HG03558 (cell line): Measurements from ENCODE around the gene AGAP1.
"Not testable (repeated sequence)": the region's sequence is repeated elsewhere in the genome, so short reads cannot be mapped to it uniquely, and the experiment has no call there.

Experiments
- ATAC-seq: cut with Tn5 transposase; IDR thresholded peaks from one replicate; pipeline ENCODE4 v1.9.1; 2021; ENCODE audit warnings: moderate number of reproducible peaks; ENCODE audit not compliant: unreplicated experiment; ENCODE audit errors: extremely low read depth

The AGAP1 gene

GRCh38 chr2:236049981-236050380 lies 556.1 kb downstream of the AGAP1 start:
- no peak for ATAC-seq

GRCh38 chr2:236051351-236051750 lies 557.5 kb downstream of the AGAP1 start:
- ATAC-seq, result no peak

DNA sequence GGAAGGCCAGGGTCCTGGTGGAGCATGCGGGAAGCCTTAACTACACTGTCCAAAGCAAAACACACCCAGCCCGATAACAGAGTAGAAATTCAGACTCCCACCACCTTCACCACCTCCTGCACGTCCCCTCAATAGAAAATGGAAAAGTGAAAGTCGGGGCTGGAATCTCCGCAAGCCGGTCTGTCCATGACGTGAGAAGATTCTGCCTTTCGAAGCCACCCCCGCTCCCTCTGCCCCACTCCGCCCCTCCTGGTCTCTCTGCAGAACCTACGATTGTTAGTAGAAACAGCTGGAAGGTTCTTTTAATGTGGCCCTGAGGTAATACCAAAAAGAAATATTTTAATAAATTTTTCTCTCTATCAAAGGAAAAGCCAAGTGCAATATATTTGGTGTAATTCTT lies 558.0 kb downstream of the AGAP1 start:
- no peak for ATAC-seq

DNA sequence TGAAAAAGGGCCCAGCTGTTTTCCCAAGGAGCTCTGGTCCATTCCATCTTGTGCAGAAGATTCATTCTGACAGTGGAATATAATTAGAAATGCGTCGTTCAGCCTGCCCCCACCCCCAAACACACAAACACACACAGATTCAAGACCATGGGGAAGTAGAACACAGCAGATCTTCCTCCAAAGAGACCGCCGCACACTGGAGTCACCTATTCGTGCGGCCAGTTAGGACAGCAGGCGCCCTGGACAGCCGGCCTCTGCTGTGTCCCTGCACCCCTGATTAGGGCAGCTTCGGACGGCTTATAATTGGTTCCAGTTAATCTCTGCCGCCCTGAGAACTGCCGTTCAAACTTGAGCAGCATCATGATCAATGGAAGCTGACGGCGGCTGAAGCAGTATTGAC lies 558.4 kb downstream of the AGAP1 start:
- ATAC-seq, result no peak

DNA sequence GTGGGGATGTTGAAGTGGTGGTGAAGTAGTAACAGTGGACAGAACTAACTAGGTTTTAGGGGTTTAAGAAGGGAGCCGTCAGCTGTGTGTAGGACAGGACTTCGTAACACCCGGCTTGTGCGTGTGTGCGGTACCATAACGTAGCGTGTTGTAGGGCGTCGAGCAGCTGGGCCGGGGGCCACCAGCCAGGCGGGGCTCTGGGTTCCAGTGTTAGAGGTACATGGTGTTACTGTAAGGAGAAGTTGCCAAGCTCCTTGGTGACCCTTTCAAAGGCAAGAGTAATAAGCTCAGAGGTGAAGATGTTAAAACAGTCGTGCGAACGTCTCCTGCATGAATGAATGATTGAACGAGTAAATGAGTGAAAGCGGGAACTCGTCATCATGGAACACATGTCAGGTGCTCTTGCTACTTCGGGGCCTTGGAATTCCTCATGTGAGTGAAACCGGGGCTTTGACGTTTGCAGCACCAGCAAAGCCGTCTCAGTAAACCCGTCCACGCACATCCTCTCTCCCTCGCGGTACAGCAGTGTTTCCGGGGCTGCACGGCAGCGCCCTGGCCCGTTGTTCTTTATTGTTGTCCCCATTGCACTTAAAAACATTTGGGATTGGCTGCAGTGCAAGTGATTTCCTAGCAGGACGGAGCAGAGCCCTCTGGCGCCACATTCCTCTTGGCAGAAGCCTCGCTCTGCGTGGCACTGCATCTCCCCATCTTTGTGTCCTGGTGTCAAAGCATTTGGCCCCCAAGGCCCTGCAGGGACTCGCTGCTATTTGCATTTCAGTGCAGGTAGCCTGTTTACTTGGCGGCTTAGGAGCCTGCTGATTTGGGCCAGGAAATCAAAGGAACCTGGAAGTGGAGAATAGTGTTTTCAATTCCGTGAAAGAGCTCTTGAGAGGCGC lies 559.3 kb downstream of the AGAP1 start:
- ATAC-seq, result no peak

DNA sequence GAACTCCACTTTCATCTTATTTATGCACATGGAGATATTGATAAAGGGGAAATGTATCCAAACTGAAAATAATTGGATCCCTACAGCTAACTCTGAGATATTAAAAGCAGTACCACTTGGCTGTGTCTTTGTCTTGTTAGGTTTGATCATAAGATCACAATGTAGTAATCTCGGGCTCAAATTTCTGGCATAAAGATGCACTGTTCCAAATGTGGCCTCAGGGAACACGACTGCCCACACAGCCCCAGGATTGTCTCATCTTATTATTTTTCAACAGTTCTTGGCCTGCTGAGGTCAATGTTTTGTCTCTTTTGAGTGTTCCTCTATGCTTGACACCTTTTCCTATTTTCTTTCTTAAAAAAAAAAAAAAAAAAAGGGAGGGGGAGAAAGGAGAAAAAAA lies 560.3 kb downstream of the AGAP1 start:
- no peak for ATAC-seq

- no peak for ATAC-seq
Observed at GRCh38 chr2:236054621-236055305, 560.9 kb downstream of the AGAP1 start.

- ATAC-seq, result no peak
Observed at GRCh38 chr2:236055471-236055870, 561.6 kb downstream of the AGAP1 start.

DNA sequence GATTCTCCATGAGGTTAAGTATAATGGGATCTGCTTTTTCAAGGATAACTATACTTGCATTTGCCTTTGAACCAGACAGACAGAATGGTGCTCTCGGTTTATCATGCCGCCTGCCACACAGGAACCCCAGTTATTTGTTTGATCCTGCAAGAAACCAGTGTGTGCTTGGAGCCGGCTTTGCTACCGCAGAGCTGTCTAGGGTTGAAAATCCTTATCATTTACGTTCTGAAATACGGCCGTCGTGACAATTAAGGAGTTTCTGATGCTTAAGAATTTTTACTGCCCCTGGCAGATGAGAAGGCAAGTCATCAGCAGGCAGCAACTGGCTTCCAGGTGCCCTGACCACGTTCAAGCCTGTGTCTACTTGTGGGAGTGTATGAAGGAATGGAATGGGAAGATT lies 562.3 kb downstream of the AGAP1 start:
- ATAC-seq, result no peak

DNA sequence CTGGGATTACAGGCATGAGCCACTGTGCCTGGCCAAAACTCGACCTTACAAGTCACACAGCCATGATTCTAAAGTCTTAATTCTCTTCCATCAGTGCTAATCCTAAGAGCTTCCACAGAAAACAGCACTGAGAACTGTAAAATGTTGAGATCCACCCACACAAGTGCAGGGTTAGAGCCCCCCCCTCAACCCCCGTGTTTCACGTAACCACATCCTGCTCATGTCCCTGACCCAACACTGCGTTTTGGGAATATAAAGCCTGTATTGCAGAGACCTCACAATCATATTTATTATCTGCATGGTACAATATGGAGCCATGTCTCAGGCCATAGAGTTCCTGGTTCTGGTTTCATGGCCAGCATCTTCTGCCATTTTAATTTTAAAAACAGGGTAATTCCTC lies 563.5 kb downstream of the AGAP1 start:
- ATAC-seq, result no peak

- no peak for ATAC-seq
Observed at GRCh38 chr2:236061497-236061896, 567.7 kb downstream of the AGAP1 start.

DNA sequence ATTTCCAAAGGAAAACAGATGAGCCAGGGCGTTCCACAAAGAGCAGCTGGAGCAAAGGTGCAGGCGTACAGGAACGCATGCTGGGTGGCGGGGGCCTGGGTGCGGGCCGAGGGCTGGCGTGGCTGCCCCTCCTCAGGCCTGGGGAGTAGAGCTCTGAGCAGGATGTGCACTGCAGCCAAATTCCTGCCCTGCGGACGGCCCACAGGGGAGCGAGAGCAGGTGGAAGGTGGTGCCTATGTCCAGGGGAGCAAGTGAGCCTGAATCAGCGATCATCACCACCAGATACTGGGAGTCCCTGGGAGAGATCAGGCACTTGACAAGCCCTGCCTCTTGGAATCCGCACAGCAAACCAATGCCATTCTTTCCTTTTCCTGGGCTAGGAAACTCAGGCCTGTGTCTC lies 568.1 kb downstream of the AGAP1 start:
- ATAC-seq, result no peak

- not testable (repeated sequence) for ATAC-seq
Observed at GRCh38 chr2:236062806-236063205, 569.0 kb downstream of the AGAP1 start.

GRCh38 chr2:236063994-236064393 lies 570.2 kb downstream of the AGAP1 start:
- ATAC-seq, result no peak

DNA sequence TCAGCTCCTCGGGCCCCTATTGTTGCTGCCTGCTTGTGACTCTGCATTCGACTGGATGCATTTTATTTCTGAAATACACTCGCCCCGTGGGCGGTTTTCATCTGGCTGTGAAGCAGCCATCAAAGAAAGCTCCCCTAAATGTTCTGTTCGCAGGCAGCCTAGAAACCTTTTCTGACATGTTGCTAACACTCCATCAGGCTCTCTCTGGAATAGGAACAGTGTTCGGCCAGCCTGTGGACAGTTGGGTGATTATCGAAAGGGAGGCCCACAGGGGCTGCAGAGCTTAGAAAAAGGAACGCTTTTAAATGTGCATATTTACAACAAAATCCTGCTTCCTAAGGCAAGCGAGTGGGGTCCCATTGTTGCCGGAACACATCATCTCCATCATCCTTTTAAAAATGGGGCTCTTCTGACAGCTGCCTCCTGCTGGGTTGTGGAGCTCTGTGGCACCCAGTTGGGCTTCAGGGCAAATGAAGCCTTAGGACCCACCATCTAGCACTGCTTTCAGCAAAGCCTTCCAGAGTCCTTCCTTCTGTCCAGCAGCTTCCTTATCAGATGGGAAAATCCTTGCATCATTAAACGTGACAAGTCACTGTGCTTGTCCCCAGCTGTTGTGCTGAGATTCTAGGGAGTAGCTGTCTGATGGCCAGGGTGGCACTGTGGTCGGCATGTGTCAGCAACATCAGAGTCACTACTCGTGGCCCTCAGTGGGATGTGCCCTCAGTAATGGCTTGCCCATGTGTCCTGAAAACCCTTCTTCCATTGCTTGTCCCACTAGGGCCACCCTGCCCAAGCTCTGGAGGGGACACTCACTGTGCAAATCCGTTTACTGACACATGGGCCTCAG lies 571.7 kb downstream of the AGAP1 start:
- ATAC-seq, result no peak

- ATAC-seq, result no peak
Observed at GRCh38 chr2:236070236-236070635, 576.4 kb downstream of the AGAP1 start.

DNA sequence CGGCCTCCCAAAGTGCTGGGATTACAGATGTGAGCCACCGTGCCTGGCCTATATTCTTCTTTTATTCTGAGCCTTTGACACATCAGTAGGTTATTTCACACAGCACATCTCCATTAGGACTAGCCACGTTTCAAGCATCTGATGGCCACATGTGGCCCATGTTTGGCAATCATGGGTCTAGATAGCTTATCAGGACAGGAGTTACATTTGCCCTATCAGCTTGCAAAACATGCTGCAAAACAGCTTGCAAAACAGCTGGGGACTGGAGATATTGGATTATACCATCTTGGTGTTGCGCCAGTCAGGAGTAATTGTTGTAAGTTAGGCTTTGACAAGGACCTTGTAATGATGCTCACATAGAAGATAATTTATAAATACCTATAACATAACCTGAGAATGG lies 579.4 kb downstream of the AGAP1 start:
- no peak for ATAC-seq

- ATAC-seq, result no peak
Observed at GRCh38 chr2:236073867-236074655, 580.2 kb downstream of the AGAP1 start.

GRCh38 chr2:236075802-236076201 lies 582.0 kb downstream of the AGAP1 start:
- no peak for ATAC-seq
